ENCODE data around the gene VTN.
A peak's percentile ranks its signal among the peaks of the same experiment; 100 is the strongest.

The VTN gene

GRCh38 chr17:28394337-28395116, 24.4 kb upstream of the VTN start:
- DNase-seq = no peak

GRCh38 chr17:28392491-28392890, 22.4 kb upstream of the VTN start:
- no peak for DNase-seq

GRCh38 chr17:28391401-28391800, 21.3 kb upstream of the VTN start:
- no peak for DNase-seq

- no peak for DNase-seq
These were observed 20.9 kb upstream of the VTN start for GRCh38 chr17:28390984-28391383.

GRCh38 chr17:28390563-28390962, 20.5 kb upstream of the VTN start:
- DNase-seq = no peak

GRCh38 chr17:28390141-28390540, 20.0 kb upstream of the VTN start:
- DNase-seq = no peak

GRCh38 chr17:28388106-28388505, 18.0 kb upstream of the VTN start:
- DNase-seq = no peak

GRCh38 chr17:28386391-28386790, 16.3 kb upstream of the VTN start:
- no peak for DNase-seq

GRCh38 chr17:28385406-28385805, 15.3 kb upstream of the VTN start:
- DNase-seq = no peak

GRCh38 chr17:28385037-28385400, 14.9 kb upstream of the VTN start:
- DNase-seq = no peak

GRCh38 chr17:28384281-28385036, 14.4 kb upstream of the VTN start:
- DNase-seq = no peak

GRCh38 chr17:28381141-28381825, 11.2 kb upstream of the VTN start:
- no peak for DNase-seq

- no peak for DNase-seq
These were observed 10.0 kb upstream of the VTN start for GRCh38 chr17:28379814-28380801.

- DNase-seq = no peak
These were observed 2.8 kb upstream of the VTN start for GRCh38 chr17:28372945-28373274.

- DNase-seq = no peak
These were observed 2.3 kb upstream of the VTN start for GRCh38 chr17:28372203-28372944.

- peak; percentile 83 for DNase-seq
These were observed 1.4 kb upstream of the VTN start, which contains the start of gene SARM1 for GRCh38 chr17:28371245-28372202. Gene SARM1 (plus strand): TSS chr17:28371694. CDS start chr17:28372033, 339 bp downstream.

- no peak for DNase-seq
These were observed 617 bp upstream of the VTN start for GRCh38 chr17:28370744-28371103.

- no peak for DNase-seq
These were observed 448 bp downstream of the VTN start for GRCh38 chr17:28369684-28370034.

GRCh38 chr17:28368915-28369683, 1.0 kb downstream of the VTN start:
- no peak for DNase-seq

- no peak for DNase-seq
These were observed 1.7 kb downstream of the VTN start for GRCh38 chr17:28368306-28368831.
